Thyroid gland (tissue), 4 donors: Measurements from ENCODE around the gene MCF2.

Experiments used
- CTCF ChIP-seq, 6 experiments: fragments of 200-600 bp in 3 of 6; fragments of 450-650 bp in 3 of 6; sonication (generic) in 3 of 6; IDR thresholded peaks; one replicate each; pipeline ENCODE4 v1.5.1; 2016 to 2019; ENCODE audit warnings: antibody characterized with exemption in 6 of 6, mild to moderate bottlenecking in 2 of 6, inconsistent platforms in 1 of 6, moderate library complexity in 1 of 6
- POLR2A ChIP-seq, 2 donors: fragments of 450-650 bp; IDR thresholded peaks; one replicate each; pipeline ENCODE4 v1.6.1; 2017; ENCODE audit warnings: antibody characterized with exemption in 2 of 2, mild to moderate bottlenecking in 2 of 2, moderate library complexity in 1 of 2

GRCh38 chrX:139642241-139642927 is 65.6 kb downstream of the MCF2 start:
- TF ChIP-seq CTCF (IDR thresholded peaks at IDR 0.05) (no peak), POLR2A (IDR thresholded peaks at IDR 0.05) (no peak)
